Lower lobe of right lung (tissue), 2 donors: ENCODE data around the gene BLACAT1. TPM values are rescaled to one million over a fixed set of nuclear protein-coding genes. Genes with fewer than 3 reads are reported as not detected.
"Not testable (repeated sequence)": the region's sequence is repeated elsewhere in the genome, so short reads cannot be mapped to it uniquely, and the experiment has no call there.

Experiments
- ATAC-seq, 2 donors: fragments of 200-7000 bp; cut with Tn5 transposase; one replicate each; pipeline ENCODE4 v1.9.1; 2020 to 2022; ENCODE audit warnings: mild to moderate bottlenecking in 2 of 2, moderate library complexity in 2 of 2
- DNase-seq: peaks from one replicate; pipeline ENCODE4 v3.0.0-alpha.2; 2020
- H3K27ac ChIP-seq: fragments of 200-600 bp; one replicate; pipeline ENCODE4 v1.8.0; 2022
- H3K27me3 ChIP-seq: fragments of 200-600 bp; one replicate; pipeline ENCODE4 v1.8.0; 2022; ENCODE audit warnings: low read depth
- H3K36me3 ChIP-seq: fragments of 200-600 bp; one replicate; pipeline ENCODE4 v1.8.0; 2022; ENCODE audit warnings: mild to moderate bottlenecking
- H3K4me1 ChIP-seq: fragments of 200-600 bp; one replicate; pipeline ENCODE4 v1.8.0; 2022
- H3K4me3 ChIP-seq: fragments of 200-600 bp; one replicate; pipeline ENCODE4 v1.8.0; 2022; ENCODE audit warnings: mild to moderate bottlenecking
- H3K9me3 ChIP-seq: fragments of 200-600 bp; one replicate; pipeline ENCODE4 v1.8.0; 2022
- intact Hi-C: fragments of 100-400 bp; cut with DNase I; formaldehyde crosslinking; loops from one replicate; pipeline ENCODE4 v1.11.0; 2022
- microRNA-seq: library from miRNA; unstranded; fragments of <30 nt; microRNA quantifications from one replicate; pipeline ENCODE4 v1.2.0, GENCODE V29; 2020; ENCODE audit warnings: borderline number of aligned reads
- total RNA-seq: library from RNA; stranded (reverse); fragmentation: NEBNext Ultra II Directional; extraction: Animal tissue kit (Norgen Biotek cat#: 25700); gene quantifications from one replicate; pipeline ENCODE4 v1.2.1, GENCODE V29; 2021
- TF ChIP-seq, protein P1 (sequence below): fragments of 200-600 bp; IDR thresholded peaks from one replicate; pipeline ENCODE4 v1.8.0; 2022; ENCODE audit warnings: antibody characterized with exemption, mild to moderate bottlenecking
- donor health status: DM: no; HTN: yes; CAD: no; lungs with severe emphysema.

BLACAT1 gene
- total RNA-seq, 1 donor from 2014 or later, result 1.0 TPM

DNA sequence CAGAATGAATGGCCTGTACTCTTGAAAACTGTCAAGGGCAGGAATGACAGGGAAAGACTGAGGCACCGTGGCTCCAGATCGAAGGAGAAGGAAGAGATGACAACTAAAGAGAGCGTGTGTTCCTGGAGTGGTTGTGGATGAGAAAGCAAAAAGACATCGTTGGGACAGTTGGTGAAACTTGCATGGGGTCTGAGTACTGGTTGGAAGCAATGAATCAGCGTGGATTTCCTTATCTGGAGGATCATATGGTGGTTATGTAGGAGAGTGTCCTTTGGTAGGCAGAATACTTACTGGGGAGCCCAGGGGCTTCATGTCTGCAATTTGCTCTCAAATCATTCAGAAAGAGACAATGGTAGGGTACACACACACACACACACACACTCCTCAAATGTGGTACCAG is 47.9 kb downstream of the BLACAT1 start:
- H3K27ac ChIP-seq, result no peak overlapping the region
- H3K36me3 ChIP-seq, result no peaks in the 10 kb centered on the region
- DNase-seq (no peak), ATAC-seq (no peak)
- H3K4me3 ChIP-seq, result no peak overlapping the region
- no peaks in the 10 kb centered on the region for H3K9me3 ChIP-seq
- H3K27me3 ChIP-seq, result no peaks in the 10 kb centered on the region
- TF ChIP-seq, protein P1, sequence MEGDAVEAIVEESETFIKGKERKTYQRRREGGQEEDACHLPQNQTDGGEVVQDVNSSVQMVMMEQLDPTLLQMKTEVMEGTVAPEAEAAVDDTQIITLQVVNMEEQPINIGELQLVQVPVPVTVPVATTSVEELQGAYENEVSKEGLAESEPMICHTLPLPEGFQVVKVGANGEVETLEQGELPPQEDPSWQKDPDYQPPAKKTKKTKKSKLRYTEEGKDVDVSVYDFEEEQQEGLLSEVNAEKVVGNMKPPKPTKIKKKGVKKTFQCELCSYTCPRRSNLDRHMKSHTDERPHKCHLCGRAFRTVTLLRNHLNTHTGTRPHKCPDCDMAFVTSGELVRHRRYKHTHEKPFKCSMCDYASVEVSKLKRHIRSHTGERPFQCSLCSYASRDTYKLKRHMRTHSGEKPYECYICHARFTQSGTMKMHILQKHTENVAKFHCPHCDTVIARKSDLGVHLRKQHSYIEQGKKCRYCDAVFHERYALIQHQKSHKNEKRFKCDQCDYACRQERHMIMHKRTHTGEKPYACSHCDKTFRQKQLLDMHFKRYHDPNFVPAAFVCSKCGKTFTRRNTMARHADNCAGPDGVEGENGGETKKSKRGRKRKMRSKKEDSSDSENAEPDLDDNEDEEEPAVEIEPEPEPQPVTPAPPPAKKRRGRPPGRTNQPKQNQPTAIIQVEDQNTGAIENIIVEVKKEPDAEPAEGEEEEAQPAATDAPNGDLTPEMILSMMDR, result no peak
- intact Hi-C loops, result no loop called here
- H3K4me1 ChIP-seq, result no peaks in the 10 kb centered on the region

DNA sequence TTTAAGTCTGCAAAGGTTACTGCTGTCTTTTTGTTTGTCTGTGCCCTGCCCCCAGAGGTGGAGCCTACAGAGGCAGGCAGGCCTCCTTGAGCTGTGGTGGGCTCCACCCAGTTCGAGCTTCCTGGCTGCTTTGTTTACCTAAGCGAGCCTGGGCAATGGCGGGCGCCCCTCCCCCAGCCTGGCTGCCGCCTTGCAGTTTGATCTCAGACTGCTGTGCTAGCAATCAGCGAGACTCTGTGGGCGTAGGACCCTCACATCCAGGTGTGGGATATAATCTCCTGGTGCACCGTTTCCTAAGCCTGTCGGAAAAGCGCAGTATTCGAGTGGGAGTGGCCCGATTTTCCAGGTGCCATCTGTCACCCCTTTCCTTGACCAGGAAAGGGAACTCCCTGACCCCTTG is 49.6 kb downstream of the BLACAT1 start:
- DNase-seq, intact Hi-C loops, H3K27ac ChIP-seq, H3K4me1 ChIP-seq, H3K36me3 ChIP-seq, H3K27me3 ChIP-seq, H3K4me3 ChIP-seq, ATAC-seq, H3K9me3 ChIP-seq: not testable (repeated sequence)

Small RNAs within 50 kb of the gene (microRNA-seq; reads per million reads assigned to microRNA genes)
- gene MIR135B, result 107 reads per million, percentile 53 among the genes with 10 or more reads in this experiment

Other genes starting within 250 kb of the BLACAT1 start
- gene DSTYK, start 244.3 kb downstream of the BLACAT1 start, total RNA-seq, result 10.7 TPM
- 3.0 TPM for gene TMCC2, start 228.1 kb downstream of the BLACAT1 start, total RNA-seq
- 6.8 TPM for gene NUAK2, start 134.3 kb downstream of the BLACAT1 start, total RNA-seq
- gene KLHDC8A, start 99.1 kb downstream of the BLACAT1 start, total RNA-seq, result 0.97 TPM
- not detected for gene LEMD1, start 34.0 kb downstream of the BLACAT1 start, total RNA-seq
- 36.6 TPM for gene CDK18, start 48.6 kb upstream of the BLACAT1 start, total RNA-seq
- gene ELK4, start 176.0 kb upstream of the BLACAT1 start, total RNA-seq, result 62.8 TPM
- gene SLC45A3, start 224.5 kb upstream of the BLACAT1 start, total RNA-seq, result 6.8 TPM